Testis (tissue), 2 donors: ENCODE data around the gene ARHGEF2.

ENCODE experiments used
- POLR2A ChIP-seq: fragments of 450-650 bp; IDR thresholded peaks from one replicate; pipeline ENCODE4 v1.6.1; 2017; ENCODE audit warnings: antibody characterized with exemption, mild to moderate bottlenecking, moderate library complexity
- TF ChIP-seq, protein P1 (sequence below), 3 experiments: fragments of 450-650 bp in 2 of 3; fragments of 200-600 bp in 1 of 3; sonication (generic) in 1 of 3; IDR thresholded peaks; one replicate each; pipeline ENCODE4 v1.5.1; 2016 to 2019; ENCODE audit warnings: antibody characterized with exemption in 3 of 3, mild to moderate bottlenecking in 2 of 3, moderate library complexity in 1 of 3

DNA sequence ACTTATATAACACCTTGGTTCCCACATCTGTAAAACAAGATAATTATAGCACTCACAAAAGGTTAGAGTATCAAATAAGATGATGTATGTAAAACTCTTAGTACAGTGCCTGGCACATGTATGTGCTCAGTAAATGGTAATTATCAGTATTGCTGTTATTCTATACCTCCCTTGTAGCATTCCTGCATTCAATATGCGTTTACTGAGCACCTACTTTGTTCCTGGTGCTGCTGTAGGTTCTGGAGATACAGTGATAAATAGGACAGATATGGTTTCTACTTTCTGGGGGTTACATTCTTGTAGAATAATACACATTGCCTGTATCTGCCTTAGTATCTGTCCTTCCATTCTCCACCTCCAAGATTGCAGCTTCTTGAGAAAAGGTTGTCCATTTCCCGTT lies 43.6 kb upstream of the ARHGEF2 start:
- no peak for TF ChIP-seq POLR2A
- TF ChIP-seq, protein P1, sequence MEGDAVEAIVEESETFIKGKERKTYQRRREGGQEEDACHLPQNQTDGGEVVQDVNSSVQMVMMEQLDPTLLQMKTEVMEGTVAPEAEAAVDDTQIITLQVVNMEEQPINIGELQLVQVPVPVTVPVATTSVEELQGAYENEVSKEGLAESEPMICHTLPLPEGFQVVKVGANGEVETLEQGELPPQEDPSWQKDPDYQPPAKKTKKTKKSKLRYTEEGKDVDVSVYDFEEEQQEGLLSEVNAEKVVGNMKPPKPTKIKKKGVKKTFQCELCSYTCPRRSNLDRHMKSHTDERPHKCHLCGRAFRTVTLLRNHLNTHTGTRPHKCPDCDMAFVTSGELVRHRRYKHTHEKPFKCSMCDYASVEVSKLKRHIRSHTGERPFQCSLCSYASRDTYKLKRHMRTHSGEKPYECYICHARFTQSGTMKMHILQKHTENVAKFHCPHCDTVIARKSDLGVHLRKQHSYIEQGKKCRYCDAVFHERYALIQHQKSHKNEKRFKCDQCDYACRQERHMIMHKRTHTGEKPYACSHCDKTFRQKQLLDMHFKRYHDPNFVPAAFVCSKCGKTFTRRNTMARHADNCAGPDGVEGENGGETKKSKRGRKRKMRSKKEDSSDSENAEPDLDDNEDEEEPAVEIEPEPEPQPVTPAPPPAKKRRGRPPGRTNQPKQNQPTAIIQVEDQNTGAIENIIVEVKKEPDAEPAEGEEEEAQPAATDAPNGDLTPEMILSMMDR (IDR thresholded peaks at IDR 0.05): no peak
